Measurements from ENCODE around the gene PSMD6.

- TF ChIP-seq CTCF (IDR thresholded peaks at IDR 0.05) (no peak), POLR2A (IDR thresholded peaks at IDR 0.05) (no peak)
These were observed 19.7 kb downstream of the PSMD6 start for GRCh38 chr3:64003589-64003988.
